CD4-positive, alpha-beta T cell (primary cell): ENCODE results near the gene CEP152. TPM values are rescaled to one million over a fixed set of nuclear protein-coding genes. Genes with fewer than 3 reads are reported as not detected.
A peak's percentile ranks its signal among the peaks of the same experiment; 100 is the strongest.

Experiments
- ATAC-seq: fragments of 200-7000 bp; cut with Tn5 transposase; one replicate; pipeline ENCODE4 v1.10.0; 2022; ENCODE audit warnings: mild to moderate bottlenecking; ENCODE audit not compliant: poor library complexity
- CTCF ChIA-PET: fragments of 350-600 bp; sonication (Branson Sonifier 250); formaldehyde crosslinking; loops from one replicate; lab custom pipeline; 2021; ENCODE audit warnings: antibody characterized with exemption, inconsistent platforms; lab: Charles Lee
- POLR2A ChIA-PET: fragments of 350-600 bp; sonication (Branson Sonifier 250); formaldehyde crosslinking; loops from one replicate; lab custom pipeline; 2021; ENCODE audit warnings: antibody characterized with exemption, inconsistent platforms; lab: Charles Lee
- DNase-seq, 14 experiments: peaks; one replicate each; pipeline ENCODE4 v3.0.0-alpha.2; 2013 to 2020; ENCODE audit warnings: mixed read lengths in 2 of 14
- H3K27ac ChIP-seq, 2 donors: one replicate each; pipeline versions ENCODE4 v1.5.1 to v1.7.0; 2013; ENCODE audit warnings: low read length in 2 of 2, low read depth in 1 of 2, mild to moderate bottlenecking in 1 of 2
- H3K27me3 ChIP-seq, 2 experiments: 1 replicate in 1 of 2; 2 replicates in 1 of 2; pipeline versions ENCODE4 v1.6.1 to v1.7.0; 2013; ENCODE audit warnings: low read length in 2 of 2, control low read depth in 1 of 2, mild to moderate bottlenecking in 1 of 2, moderate library complexity in 1 of 2; ENCODE audit not compliant: insufficient read depth in 2 of 2, control insufficient read depth in 1 of 2
- H3K36me3 ChIP-seq: one replicate; pipeline ENCODE4 v1.6.1; 2013; ENCODE audit warnings: low read length, control low read depth; ENCODE audit not compliant: insufficient read depth
- H3K4me1 ChIP-seq: one replicate; pipeline ENCODE4 v1.6.1; 2013; ENCODE audit warnings: low read length, control low read depth; ENCODE audit not compliant: insufficient read depth
- H3K4me3 ChIP-seq: one replicate; pipeline ENCODE4 v1.5.1; 2013; ENCODE audit warnings: mild to moderate bottlenecking, low read length, moderate library complexity
- H3K9me3 ChIP-seq, 2 experiments: 1 replicate in 1 of 2; 2 replicates in 1 of 2; pipeline versions ENCODE4 v1.6.1 to v1.7.0; 2013; ENCODE audit warnings: low read length in 2 of 2, mild to moderate bottlenecking in 2 of 2, control low read depth in 1 of 2, moderate library complexity in 1 of 2; ENCODE audit not compliant: control insufficient read depth in 1 of 2, insufficient read depth in 1 of 2
- H3K27ac Mint-ChIP-seq: one replicate; pipeline ENCODE4 v1.8.0; 2020; ENCODE audit warnings: mixed read lengths
- H3K27me3 Mint-ChIP-seq: one replicate; pipeline ENCODE4 v1.8.0; 2021; ENCODE audit warnings: mixed read lengths
- H3K36me3 Mint-ChIP-seq: one replicate; pipeline ENCODE4 v1.8.0; 2021; ENCODE audit warnings: low read depth, mixed read lengths
- H3K4me1 Mint-ChIP-seq: one replicate; pipeline ENCODE4 v1.8.0; 2021; ENCODE audit warnings: low read depth, mixed read lengths
- H3K4me3 Mint-ChIP-seq: one replicate; pipeline ENCODE4 v1.8.0; 2020; ENCODE audit warnings: mild to moderate bottlenecking, mixed read lengths
- H3K9me3 Mint-ChIP-seq: one replicate; pipeline ENCODE4 v1.8.0; 2020; ENCODE audit warnings: mixed read lengths
- CTCF ChIP-seq: fragments of 200-600 bp; IDR thresholded peaks from one replicate; pipeline ENCODE4 v1.8.0; 2022; ENCODE audit warnings: antibody characterized with exemption, mild to moderate bottlenecking
- intact Hi-C, 2 experiments: fragments of 100-400 bp; cut with DNase I in 1 of 2; cut with micrococcal nuclease in 1 of 2; formaldehyde crosslinking; loops; one replicate each; pipeline versions ENCODE4 v1.15.1 to v1.9.0; 2023 to 2025; cut with DNase I, micrococcal nuclease
- polyA plus RNA-seq, 2 donors: library from polyadenylated mRNA; unstranded; fragments of 120-200 nt; gene quantifications; one replicate each; pipeline ENCODE4 v1.2.1, GENCODE V29; 2013
- total RNA-seq, 174 experiments: library from RNA in 2 of 174; stranded (reverse) in 2 of 174; gene quantifications; one replicate each; pipeline ENCODE4 v1.2.3 and lab custom pipeline; 2021 to 2026

CEP152 gene, protein sequence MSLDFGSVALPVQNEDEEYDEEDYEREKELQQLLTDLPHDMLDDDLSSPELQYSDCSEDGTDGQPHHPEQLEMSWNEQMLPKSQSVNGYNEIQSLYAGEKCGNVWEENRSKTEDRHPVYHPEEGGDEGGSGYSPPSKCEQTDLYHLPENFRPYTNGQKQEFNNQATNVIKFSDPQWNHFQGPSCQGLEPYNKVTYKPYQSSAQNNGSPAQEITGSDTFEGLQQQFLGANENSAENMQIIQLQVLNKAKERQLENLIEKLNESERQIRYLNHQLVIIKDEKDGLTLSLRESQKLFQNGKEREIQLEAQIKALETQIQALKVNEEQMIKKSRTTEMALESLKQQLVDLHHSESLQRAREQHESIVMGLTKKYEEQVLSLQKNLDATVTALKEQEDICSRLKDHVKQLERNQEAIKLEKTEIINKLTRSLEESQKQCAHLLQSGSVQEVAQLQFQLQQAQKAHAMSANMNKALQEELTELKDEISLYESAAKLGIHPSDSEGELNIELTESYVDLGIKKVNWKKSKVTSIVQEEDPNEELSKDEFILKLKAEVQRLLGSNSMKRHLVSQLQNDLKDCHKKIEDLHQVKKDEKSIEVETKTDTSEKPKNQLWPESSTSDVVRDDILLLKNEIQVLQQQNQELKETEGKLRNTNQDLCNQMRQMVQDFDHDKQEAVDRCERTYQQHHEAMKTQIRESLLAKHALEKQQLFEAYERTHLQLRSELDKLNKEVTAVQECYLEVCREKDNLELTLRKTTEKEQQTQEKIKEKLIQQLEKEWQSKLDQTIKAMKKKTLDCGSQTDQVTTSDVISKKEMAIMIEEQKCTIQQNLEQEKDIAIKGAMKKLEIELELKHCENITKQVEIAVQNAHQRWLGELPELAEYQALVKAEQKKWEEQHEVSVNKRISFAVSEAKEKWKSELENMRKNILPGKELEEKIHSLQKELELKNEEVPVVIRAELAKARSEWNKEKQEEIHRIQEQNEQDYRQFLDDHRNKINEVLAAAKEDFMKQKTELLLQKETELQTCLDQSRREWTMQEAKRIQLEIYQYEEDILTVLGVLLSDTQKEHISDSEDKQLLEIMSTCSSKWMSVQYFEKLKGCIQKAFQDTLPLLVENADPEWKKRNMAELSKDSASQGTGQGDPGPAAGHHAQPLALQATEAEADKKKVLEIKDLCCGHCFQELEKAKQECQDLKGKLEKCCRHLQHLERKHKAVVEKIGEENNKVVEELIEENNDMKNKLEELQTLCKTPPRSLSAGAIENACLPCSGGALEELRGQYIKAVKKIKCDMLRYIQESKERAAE (N-terminal part only)
- 1 to 10 TPM; 5.2 to 6.3 TPM for total RNA-seq
- 5.6 TPM for polyA plus RNA-seq (2013, experiment 1 of 2)
- 6.7 TPM for polyA plus RNA-seq (2013, experiment 2 of 2)
- 7.7 to 94.3 (median 30.1) reads per million in 172 experiments for total RNA-seq (lab: John Stamatoyannopoulos, UW)

GRCh38 chr15:48810414-48811324 lies at the start of gene CEP152:
CEP152 (minus strand) TSS chr15:48811069; CDS start chr15:48805649, 5,420 bp downstream.
- ChIA-PET POLR2A (interaction anchor here (0.6 to 3.0 kb wide), 12 partner anchors 10 to 1544 kb away, joined by 3 to 32 read pairs (median 4); partner anchors contain the start of genes COPS2, DTWD1, EID1 and FAM227B), CTCF (interaction anchor here (0.6 to 1.8 kb wide), 3 partner anchors 10 to 1341 kb away, joined by 3 to 6 read pairs (median 5); no protein-coding TSS in a partner anchor)
- peaks cover 41% of the 10 kb centered on the region for H3K4me1 Mint-ChIP-seq
- peaks cover 7% of the 10 kb centered on the region for H3K36me3 Mint-ChIP-seq
- peak within 1 kb of the TSS; percentile 85 for H3K4me3 Mint-ChIP-seq
- peak; percentile 96 for ATAC-seq
- intact Hi-C loops, result loop anchor here (2.0 to 10.0 kb wide), 8 partner anchors 68 to 1544 kb away; partner anchors contain the start of genes COPS2 (in 2 of the 2), EID1 (in 2 of the 2), DTWD1 (in 1 of the 2) and DUT (in 1 of the 2)
- DNase-seq, result peak; percentile 95 to 99 (median 98)
- Histone ChIP-seq H3K27me3 (no peaks in the 10 kb centered on the region), H3K27ac (peak within 1 kb of the TSS in 1 of 2 donors; percentile 43), H3K4me3 (peak within 1 kb of the TSS; percentile 95), H3K4me1 (peaks cover 17% of the 10 kb centered on the region), H3K36me3 (no peaks in the 10 kb centered on the region), H3K9me3 (no peaks in the 10 kb centered on the region)
- peak within 1 kb of the TSS; percentile 74 for H3K27ac Mint-ChIP-seq
- no peaks in the 10 kb centered on the region for H3K9me3 Mint-ChIP-seq
- TF ChIP-seq CTCF, result no peak
- no peaks in the 10 kb centered on the region for H3K27me3 Mint-ChIP-seq

DNA sequence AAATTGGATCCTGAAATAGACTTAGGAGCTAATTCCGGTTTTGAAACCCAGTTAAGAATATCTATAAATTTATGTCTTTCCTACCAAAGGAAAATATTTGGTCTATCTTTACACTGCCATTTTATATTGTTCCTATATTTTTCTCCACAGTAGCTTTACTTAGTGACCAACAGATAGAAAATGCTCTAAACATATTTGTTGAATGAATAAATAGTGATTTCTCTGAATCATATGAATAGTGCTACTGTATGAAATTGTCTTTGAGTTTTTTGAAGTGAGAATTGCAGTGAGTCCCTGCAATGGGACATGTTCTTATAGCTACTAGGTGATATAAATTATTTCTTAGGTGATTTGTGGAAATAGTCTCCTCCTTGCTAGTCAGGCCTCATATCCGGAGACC lies 48.6 kb upstream of the CEP152 start:
- ATAC-seq (no peak), DNase-seq (no peak)
- Mint-ChIP-seq H3K4me3 (no peak overlapping the region), H3K4me1 (no peaks in the 10 kb centered on the region), H3K27ac (no peak overlapping the region), H3K9me3 (no peaks in the 10 kb centered on the region), H3K36me3 (no peaks in the 10 kb centered on the region), H3K27me3 (no peaks in the 10 kb centered on the region)
- intact Hi-C loops, result no loop called here
- ChIA-PET POLR2A (no interaction called here), CTCF (interaction anchor here (0.9 to 1.2 kb wide), 2 partner anchors 116 to 287 kb away, joined by 3 to 7 read pairs; no protein-coding TSS in a partner anchor)
- no peak for TF ChIP-seq CTCF
- H3K27ac ChIP-seq, result no peak overlapping the region
- no peak overlapping the region for H3K4me3 ChIP-seq
- H3K9me3 ChIP-seq, result no peaks in the 10 kb centered on the region
- no peaks in the 10 kb centered on the region for H3K36me3 ChIP-seq
- no peaks in the 10 kb centered on the region for H3K27me3 ChIP-seq
- H3K4me1 ChIP-seq, result no peaks in the 10 kb centered on the region
